ENCODE data around the gene OR10A6.

DNA sequence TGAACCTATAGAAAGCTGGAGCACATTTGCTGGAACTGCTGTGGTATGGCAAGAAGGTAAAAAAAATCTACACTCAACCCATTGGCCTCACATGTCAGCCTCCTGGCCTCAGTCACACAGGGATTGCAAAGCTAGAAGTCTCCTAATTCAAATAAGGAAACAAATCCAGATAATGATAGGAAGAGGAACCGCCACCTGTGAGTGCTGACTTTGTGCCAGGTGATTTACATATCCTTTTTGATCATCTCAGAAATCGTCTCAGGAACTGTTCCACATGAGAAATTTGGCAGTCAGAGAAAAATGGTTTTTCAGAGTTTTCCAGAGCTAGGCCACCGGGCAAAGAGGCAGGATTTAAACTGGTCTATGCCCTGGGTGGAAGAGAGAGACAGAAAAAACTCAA is 33.2 kb upstream of the OR10A6 start:
- TF ChIP-seq POLR2AphosphoS5 (IDR thresholded peaks at IDR 0.05; ENCODE audit: borderline replicate concordance, low read depth, low read length) (no peak), EZH2 (IDR thresholded peaks at IDR 0.05) (no peak)

Measured in SK-N-MC (cell line).